HCT116 (cell line): ENCODE data around the gene NELFB. TPM values are rescaled to one million over a fixed set of nuclear protein-coding genes. Genes with fewer than 3 reads are reported as not detected.
A peak's percentile ranks its signal among the peaks of the same experiment; 100 is the strongest.

Experiments
- ATAC-seq: fragments of 200-7000 bp; cut with Tn5 transposase; 2 replicates; pipeline ENCODE4 v1.9.1; 2020; ENCODE audit warnings: mild to moderate bottlenecking, moderate library complexity
- BruUV-seq: library from RNA; stranded (reverse); fragments of 400-500 nt; replicated peaks from 2 replicates; lab custom pipeline; 2021; lab: Mats Ljungman, UMichigan
- CTCF ChIA-PET: fragments of 300-600 bp; sonication (Branson Sonifier 250); formaldehyde crosslinking; loops from one replicate; lab custom pipeline; 2021; ENCODE audit warnings: antibody characterized with exemption; lab: Charles Lee
- POLR2A ChIA-PET: fragments of 300-600, 350-600 bp; sonication (Branson Sonifier 250); formaldehyde crosslinking; loops from one replicate; lab custom pipeline; 2021; ENCODE audit warnings: antibody characterized with exemption; lab: Charles Lee
- RAD21 ChIA-PET, 2 experiments: fragments of 300-600 bp; sonication (Branson Sonifier 250); formaldehyde crosslinking; loops; one replicate each; lab custom pipeline; 2023; ENCODE audit warnings: low total read pairs in 2 of 2; ENCODE audit not compliant: uncharacterized antibody in 2 of 2, unreplicated experiment in 2 of 2, low non-redundant PET in 1 of 2; lab: Charles Lee
- DNase-seq: peaks from one replicate; pipeline ENCODE4 v3.0.0-alpha.2; 2010; ENCODE audit warnings: low read depth, low spot score
- H2AFZ ChIP-seq: fragments of 200-600 bp; shearing (Covaris generic), sonication (generic); 2 replicates; pipeline ENCODE4 v1.6.1; 2017; ENCODE audit warnings: low read depth, mixed run types, mixed read lengths, antibody characterized with exemption, low read length; ENCODE audit not compliant: poor library complexity, severe bottlenecking
- H3K27ac ChIP-seq: 2 replicates; pipeline ENCODE4 v1.5.1; 2012; ENCODE audit warnings: low read depth, low read length
- H3K27me3 ChIP-seq: fragments of 200-600 bp; sonication (generic); 2 replicates; pipeline ENCODE4 v1.6.1; 2016; ENCODE audit warnings: mixed run types, low read length, mixed read lengths; ENCODE audit not compliant: insufficient read depth
- H3K36me3 ChIP-seq, 2 experiments: fragments of 200-500 bp in 1 of 2; fragments of 200-600 bp in 1 of 2; sonication (Bioruptor generic) in 1 of 2; sonication (generic) in 1 of 2; 2 replicates each; pipeline versions ENCODE4 v1.5.1 to v1.6.1; 2014 to 2016; ENCODE audit warnings: low read length in 2 of 2, inconsistent platforms in 1 of 2, mixed read lengths in 1 of 2, mixed run types in 1 of 2; ENCODE audit not compliant: insufficient read depth in 2 of 2, control insufficient read depth in 1 of 2
- H3K4me1 ChIP-seq, 2 experiments: fragments of 200-600 bp in 1 of 2; sonication (generic) in 1 of 2; 2 replicates each; pipeline versions ENCODE4 v1.5.1 to v1.6.1; 2012 to 2017; ENCODE audit warnings: low read length in 2 of 2, inconsistent platforms in 1 of 2, mild to moderate bottlenecking in 1 of 2, mixed read lengths in 1 of 2, mixed run types in 1 of 2, moderate library complexity in 1 of 2; ENCODE audit not compliant: insufficient read depth in 2 of 2, control insufficient read depth in 1 of 2
- H3K4me2 ChIP-seq: fragments of 200-600 bp; sonication (generic); 2 replicates; pipeline ENCODE4 v1.6.1; 2017; ENCODE audit warnings: mixed run types, low read length, mixed read lengths
- H3K4me3 ChIP-seq, 2 experiments: fragments of 200-600 bp in 1 of 2; sonication (generic) in 1 of 2; replicated peaks in 1 of 2; 2 replicates each; pipeline ENCODE4 v1.5.1; 2011 to 2016; ENCODE audit warnings: low read length in 2 of 2, control low read depth in 1 of 2, low read depth in 1 of 2, mild to moderate bottlenecking in 1 of 2, mixed read lengths in 1 of 2, mixed run types in 1 of 2
- H3K79me2 ChIP-seq: fragments of 200-600 bp; sonication (generic); 2 replicates; pipeline ENCODE4 v1.6.1; 2017; ENCODE audit warnings: mild to moderate bottlenecking, mixed run types, low read length, moderate library complexity, mixed read lengths; ENCODE audit not compliant: insufficient read depth
- H3K9ac ChIP-seq: fragments of 200-600 bp; sonication (generic); 2 replicates; pipeline ENCODE4 v1.6.1; 2016; ENCODE audit warnings: low read length, mixed read lengths
- H3K9me2 ChIP-seq: fragments of 200-600 bp; sonication (generic), shearing (Covaris generic); 2 replicates; pipeline ENCODE4 v1.6.1; 2017; ENCODE audit warnings: mixed run types, mild to moderate bottlenecking, moderate library complexity; ENCODE audit not compliant: insufficient read depth
- H3K9me3 ChIP-seq, 2 experiments: fragments of 200-500 bp in 1 of 2; fragments of 200-600 bp in 1 of 2; sonication (Bioruptor generic) in 1 of 2; sonication (generic) in 1 of 2; 2 replicates each; pipeline ENCODE4 v1.6.1; 2014 to 2017; ENCODE audit warnings: low read length in 2 of 2, mixed read lengths in 2 of 2, inconsistent platforms in 1 of 2, low read depth in 1 of 2, mild to moderate bottlenecking in 1 of 2, mixed run types in 1 of 2, moderate library complexity in 1 of 2; ENCODE audit not compliant: control insufficient read depth in 1 of 2, insufficient read depth in 1 of 2
- H4K20me1 ChIP-seq: fragments of 200-600 bp; sonication (generic), shearing (Covaris generic); 2 replicates; pipeline ENCODE4 v1.6.1; 2017; ENCODE audit warnings: mixed run types, mild to moderate bottlenecking, moderate library complexity; ENCODE audit not compliant: insufficient read depth
- CBX3 ChIP-seq: IDR thresholded peaks from 2 replicates; pipeline ENCODE4 v1.6.1; 2012; ENCODE audit warnings: low read depth
- CEBPB ChIP-seq: IDR thresholded peaks from 2 replicates; pipeline ENCODE4 v1.6.1; 2012; ENCODE audit warnings: low read depth
- EGR1 ChIP-seq: IDR thresholded peaks from 2 replicates; pipeline ENCODE4 v1.6.1; 2012; ENCODE audit warnings: low read depth
- EZH2phosphoT487 ChIP-seq: fragments of 200-600 bp; IDR thresholded peaks from 2 replicates; pipeline ENCODE4 v1.6.1; 2018; ENCODE audit warnings: antibody characterized with exemption, borderline replicate concordance
- SP1 ChIP-seq: IDR thresholded peaks from 2 replicates; pipeline ENCODE4 v1.6.1; 2012; ENCODE audit warnings: low read depth
- ZFX ChIP-seq: fragments of 450-650 bp; IDR thresholded peaks from 2 replicates; pipeline ENCODE4 v1.6.1; 2017
- intact Hi-C: fragments of 100-400 bp; cut with micrococcal nuclease; formaldehyde crosslinking; loops from 2 replicates; pipeline ENCODE4 v1.10.0; 2022
- total RNA-seq: library from RNA; stranded (reverse); gene quantifications from one replicate; pipeline ENCODE4 v1.2.1, GENCODE V29; 2021; ENCODE audit not compliant: unreplicated experiment

Gene NELFB
- total RNA-seq, 1 experiment from 2014 or later = 86.4 TPM

GRCh38 chr9:137250329-137251193 lies 4.6 kb upstream of the NELFB start (continued):
- no peak for TF ChIP-seq CBX3

GRCh38 chr9:137251194-137251461 lies 4.0 kb upstream of the NELFB start, which contains the start of gene STPG3:
Gene STPG3 (plus strand): TSS chr9:137251286. CDS start chr9:137251287, 1 bp downstream.
- ChIA-PET RAD21 (no interaction called here), POLR2A (no interaction called here), CTCF (no interaction called here)
- H3K4me3 ChIP-seq = no peak within 1 kb of the TSS
- H3K4me1 ChIP-seq = peaks cover 15 to 33% of the 10 kb centered on the region in 2 experiments
- no peak for DNase-seq
- no peaks in the 10 kb centered on the region for H3K9me3 ChIP-seq
- no peak for ATAC-seq
- BruUV-seq = no TSS peak
- peaks cover 0 to 3% of the 10 kb centered on the region in 2 experiments; a peak in 1 of 4 replicates for H3K36me3 ChIP-seq
- H3K79me2 ChIP-seq = peaks cover 9% of the 10 kb centered on the region
- no peaks in the 10 kb centered on the region for H3K27me3 ChIP-seq
- no peaks in the 10 kb centered on the region for H3K9me2 ChIP-seq
- intact Hi-C loops = no loop called here
- H2AFZ ChIP-seq = no peak within 1 kb of the TSS
- no peak within 1 kb of the TSS for H3K4me2 ChIP-seq
- no peaks in the 10 kb centered on the region for H4K20me1 ChIP-seq
- H3K9ac ChIP-seq = no peak within 1 kb of the TSS
- H3K27ac ChIP-seq = peak within 1 kb of the TSS; percentile 29; the same call in 1 of the 2 replicates
- TF ChIP-seq ZFX = no peak
- no peak for TF ChIP-seq SP1
- no peak for TF ChIP-seq EGR1
- no peak for TF ChIP-seq EZH2phosphoT487
- TF ChIP-seq CEBPB = no peak
